Lower lobe of right lung (tissue), 2 donors: ENCODE results near the gene TM9SF4. TPM values are rescaled to one million over a fixed set of nuclear protein-coding genes. Genes with fewer than 3 reads are reported as not detected.
A peak's percentile ranks its signal among the peaks of the same experiment; 100 is the strongest.

ENCODE experiments used
- ATAC-seq, 2 donors: fragments of 200-7000 bp; cut with Tn5 transposase; one replicate each; pipeline ENCODE4 v1.9.1; 2020 to 2022; ENCODE audit warnings: mild to moderate bottlenecking in 2 of 2, moderate library complexity in 2 of 2
- DNase-seq: peaks from one replicate; pipeline ENCODE4 v3.0.0-alpha.2; 2020
- H3K27ac ChIP-seq: fragments of 200-600 bp; one replicate; pipeline ENCODE4 v1.8.0; 2022
- H3K27me3 ChIP-seq: fragments of 200-600 bp; one replicate; pipeline ENCODE4 v1.8.0; 2022; ENCODE audit warnings: low read depth
- H3K36me3 ChIP-seq: fragments of 200-600 bp; one replicate; pipeline ENCODE4 v1.8.0; 2022; ENCODE audit warnings: mild to moderate bottlenecking
- H3K4me1 ChIP-seq: fragments of 200-600 bp; one replicate; pipeline ENCODE4 v1.8.0; 2022
- H3K4me3 ChIP-seq: fragments of 200-600 bp; one replicate; pipeline ENCODE4 v1.8.0; 2022; ENCODE audit warnings: mild to moderate bottlenecking
- H3K9me3 ChIP-seq: fragments of 200-600 bp; one replicate; pipeline ENCODE4 v1.8.0; 2022
- intact Hi-C: fragments of 100-400 bp; cut with DNase I; formaldehyde crosslinking; loops from one replicate; pipeline ENCODE4 v1.11.0; 2022
- total RNA-seq: library from RNA; stranded (reverse); fragmentation: NEBNext Ultra II Directional; extraction: Animal tissue kit (Norgen Biotek cat#: 25700); gene quantifications from one replicate; pipeline ENCODE4 v1.2.1, GENCODE V29; 2021
- TF ChIP-seq, protein P1 (sequence below): fragments of 200-600 bp; IDR thresholded peaks from one replicate; pipeline ENCODE4 v1.8.0; 2022; ENCODE audit warnings: antibody characterized with exemption, mild to moderate bottlenecking
- donor health status: DM: no; HTN: yes; CAD: no; lungs with severe emphysema.

The TM9SF4 gene
- total RNA-seq, 1 donor from 2014 or later, result 49.7 TPM

DNA sequence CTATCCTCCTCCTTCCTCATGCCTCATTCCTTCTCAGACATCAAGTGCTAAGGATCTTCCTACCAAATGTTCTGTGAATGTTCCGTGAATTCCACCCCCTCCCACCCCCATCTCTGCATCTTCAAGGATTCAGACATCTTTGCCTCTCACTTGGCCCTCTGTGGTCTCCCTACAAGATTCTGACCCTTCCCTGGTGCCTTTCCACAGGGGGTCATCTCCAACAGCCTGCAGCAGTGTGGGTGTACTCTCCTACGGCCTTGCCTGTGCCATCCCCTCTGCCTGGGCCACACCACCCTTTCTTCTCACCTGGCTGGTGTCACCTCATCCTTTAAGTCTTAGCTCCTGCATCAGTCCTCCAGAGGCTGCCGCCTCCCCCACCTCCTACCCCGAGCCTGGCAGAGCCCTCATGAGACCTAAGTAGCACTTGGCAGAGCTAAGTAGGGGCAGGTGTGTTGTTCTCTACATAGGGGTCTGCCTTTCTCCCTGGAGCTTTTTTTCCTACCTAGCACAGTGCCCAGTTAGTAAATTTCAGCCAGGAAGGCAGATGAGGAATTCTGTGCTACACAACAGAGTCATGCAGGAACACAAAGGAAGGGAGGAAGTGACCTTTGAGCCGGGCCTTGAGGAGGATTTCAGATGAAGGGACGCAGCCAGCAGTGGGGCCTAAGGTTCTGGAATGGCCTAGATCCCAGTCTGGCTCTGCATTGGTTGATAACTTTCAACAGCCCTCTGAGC lies 43.1 kb downstream of the TM9SF4 start:
- Histone ChIP-seq H3K36me3 (peaks cover 70% of the 10 kb centered on the region), H3K4me3 (no peak overlapping the region), H3K27me3 (no peaks in the 10 kb centered on the region), H3K9me3 (no peaks in the 10 kb centered on the region), H3K4me1 (peaks cover 15% of the 10 kb centered on the region), H3K27ac (no peak overlapping the region)
- intact Hi-C loops, result no loop called here
- ATAC-seq (no peak), DNase-seq (no peak)
- TF ChIP-seq, protein P1, sequence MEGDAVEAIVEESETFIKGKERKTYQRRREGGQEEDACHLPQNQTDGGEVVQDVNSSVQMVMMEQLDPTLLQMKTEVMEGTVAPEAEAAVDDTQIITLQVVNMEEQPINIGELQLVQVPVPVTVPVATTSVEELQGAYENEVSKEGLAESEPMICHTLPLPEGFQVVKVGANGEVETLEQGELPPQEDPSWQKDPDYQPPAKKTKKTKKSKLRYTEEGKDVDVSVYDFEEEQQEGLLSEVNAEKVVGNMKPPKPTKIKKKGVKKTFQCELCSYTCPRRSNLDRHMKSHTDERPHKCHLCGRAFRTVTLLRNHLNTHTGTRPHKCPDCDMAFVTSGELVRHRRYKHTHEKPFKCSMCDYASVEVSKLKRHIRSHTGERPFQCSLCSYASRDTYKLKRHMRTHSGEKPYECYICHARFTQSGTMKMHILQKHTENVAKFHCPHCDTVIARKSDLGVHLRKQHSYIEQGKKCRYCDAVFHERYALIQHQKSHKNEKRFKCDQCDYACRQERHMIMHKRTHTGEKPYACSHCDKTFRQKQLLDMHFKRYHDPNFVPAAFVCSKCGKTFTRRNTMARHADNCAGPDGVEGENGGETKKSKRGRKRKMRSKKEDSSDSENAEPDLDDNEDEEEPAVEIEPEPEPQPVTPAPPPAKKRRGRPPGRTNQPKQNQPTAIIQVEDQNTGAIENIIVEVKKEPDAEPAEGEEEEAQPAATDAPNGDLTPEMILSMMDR, result no peak

DNA sequence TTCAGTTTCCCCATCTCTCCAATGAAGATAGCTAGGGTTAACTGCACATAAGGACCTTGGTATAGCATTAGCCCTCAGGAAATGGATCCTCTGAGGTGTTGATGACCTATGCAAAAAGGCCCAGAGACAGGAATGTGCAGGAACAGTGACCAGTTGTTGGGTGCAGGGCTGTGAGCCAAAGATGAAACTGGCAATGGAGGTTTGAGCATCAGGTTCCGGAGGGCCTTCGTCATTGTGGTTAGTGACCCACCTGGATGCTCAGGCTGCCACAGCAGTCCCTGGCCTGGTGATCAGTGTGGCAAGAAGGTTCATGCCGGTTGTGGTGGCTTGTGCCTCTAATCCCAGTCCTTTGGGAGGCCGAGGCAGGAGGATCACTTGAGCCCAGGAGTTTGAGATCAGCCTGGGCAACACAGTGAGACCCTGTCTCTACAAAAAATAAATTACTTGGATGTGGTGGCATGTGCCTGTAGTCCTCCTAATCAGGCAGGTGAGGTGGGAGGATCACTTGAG lies 43.7 kb downstream of the TM9SF4 start:
- ATAC-seq, result no peak
- Histone ChIP-seq H3K27me3 (no peaks in the 10 kb centered on the region), H3K9me3 (no peaks in the 10 kb centered on the region), H3K36me3 (peaks cover 70% of the 10 kb centered on the region), H3K4me1 (peaks cover 15% of the 10 kb centered on the region), H3K4me3 (no peak overlapping the region), H3K27ac (no peak overlapping the region)
- TF ChIP-seq, protein P1, result no peak
- DNase-seq, result no peak
- intact Hi-C loops, result no loop called here

DNA sequence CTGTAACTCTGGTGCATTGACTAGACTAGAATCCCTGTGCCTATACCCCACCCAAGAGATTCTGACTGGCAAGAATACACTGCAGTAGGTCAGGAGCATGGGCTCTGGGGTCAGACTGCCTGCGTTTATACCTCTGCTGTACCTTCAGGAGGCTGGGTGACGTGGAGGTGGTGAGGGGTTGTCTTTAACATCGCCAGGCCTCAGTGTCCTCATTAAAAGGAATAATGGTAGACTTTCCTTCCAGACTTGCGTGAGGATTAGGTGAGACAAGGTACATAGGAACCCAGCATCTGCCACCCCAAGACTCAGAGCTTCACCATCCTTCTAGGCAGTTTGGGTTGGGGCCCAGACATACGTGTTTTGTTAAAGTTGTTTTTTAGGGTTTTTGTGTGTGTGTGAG lies 44.3 kb downstream of the TM9SF4 start:
- no peak for ATAC-seq
- Histone ChIP-seq H3K9me3 (no peaks in the 10 kb centered on the region), H3K27me3 (no peaks in the 10 kb centered on the region), H3K27ac (no peak overlapping the region), H3K36me3 (peaks cover 71% of the 10 kb centered on the region), H3K4me1 (peaks cover 15% of the 10 kb centered on the region), H3K4me3 (no peak overlapping the region)
- TF ChIP-seq, protein P1, result no peak
- intact Hi-C loops, result no loop called here
- no peak for DNase-seq

DNA sequence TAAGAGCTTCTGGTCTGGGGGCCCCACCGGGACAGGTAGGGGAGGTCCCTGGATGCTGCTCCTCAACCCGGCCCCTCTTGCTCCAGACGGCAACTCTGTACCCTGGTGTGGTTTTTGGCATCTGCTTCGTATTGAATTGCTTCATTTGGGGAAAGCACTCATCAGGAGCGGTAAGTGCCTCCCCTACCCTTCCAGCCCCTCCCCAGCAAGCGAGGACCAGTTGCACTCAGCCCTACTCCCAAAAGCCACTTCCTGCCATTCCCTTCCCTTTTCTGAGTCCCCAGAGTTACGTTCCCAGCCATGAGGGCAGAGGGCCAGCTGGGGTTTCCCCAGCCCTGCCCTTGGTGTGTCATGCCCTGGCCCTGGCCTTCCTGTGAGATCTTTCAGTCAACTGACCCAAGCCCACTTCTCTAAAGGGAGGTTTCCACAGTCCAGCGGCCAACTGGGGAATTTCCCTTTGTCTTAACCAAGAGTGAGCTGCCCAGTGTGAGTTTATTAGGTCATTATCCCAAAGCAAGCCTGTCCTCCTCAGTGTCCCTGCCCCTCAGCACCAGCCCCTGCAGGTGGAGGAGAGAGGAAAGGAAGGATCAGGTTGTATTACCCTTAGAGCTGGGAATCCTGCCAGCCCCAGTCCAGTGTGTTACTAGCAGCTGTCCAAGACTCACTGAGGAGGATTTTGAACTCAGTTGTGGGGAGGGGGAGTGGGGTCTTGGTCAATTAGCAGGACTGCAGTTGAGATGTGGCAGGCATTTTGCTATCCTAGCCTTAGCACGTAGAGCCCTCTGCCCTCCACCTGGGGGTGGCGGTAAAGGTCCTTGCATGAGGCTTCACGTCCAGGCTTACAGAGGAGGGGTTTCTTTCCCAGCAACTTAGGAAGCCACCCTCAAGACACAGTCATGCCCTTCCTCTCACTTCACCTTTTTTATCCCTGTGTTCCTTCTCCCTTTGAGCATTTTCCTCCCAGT lies 45.8 kb downstream of the TM9SF4 start:
- no peaks in the 10 kb centered on the region for H3K9me3 ChIP-seq
- peaks cover 15% of the 10 kb centered on the region for H3K4me1 ChIP-seq
- H3K27me3 ChIP-seq, result no peaks in the 10 kb centered on the region
- DNase-seq (peak; percentile 91), ATAC-seq (peak; percentile 96 to 97)
- TF ChIP-seq, protein P1, result peak; percentile 37
- intact Hi-C loops, result no loop called here
- no peak overlapping the region for H3K4me3 ChIP-seq
- peaks cover 74% of the 10 kb centered on the region for H3K36me3 ChIP-seq
- H3K27ac ChIP-seq, result peak overlapping the region; percentile 75

DNA sequence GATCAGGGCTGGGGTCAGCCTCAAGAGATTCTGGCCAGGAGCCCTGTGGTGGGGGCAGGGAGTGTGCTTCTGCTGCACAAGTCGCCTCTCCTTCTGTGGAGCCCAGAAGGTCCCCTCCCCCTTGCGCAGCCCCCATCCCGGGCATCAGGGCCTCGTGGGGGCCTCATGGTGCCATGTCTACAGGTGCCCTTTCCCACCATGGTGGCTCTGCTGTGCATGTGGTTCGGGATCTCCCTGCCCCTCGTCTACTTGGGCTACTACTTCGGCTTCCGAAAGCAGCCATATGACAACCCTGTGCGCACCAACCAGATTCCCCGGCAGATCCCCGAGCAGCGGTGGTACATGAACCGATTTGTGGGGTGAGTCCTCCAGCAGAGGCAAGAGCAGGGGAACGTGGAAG lies 48.1 kb downstream of the TM9SF4 start:
- ATAC-seq (no peak), DNase-seq (no peak)
- peaks cover 15% of the 10 kb centered on the region for H3K4me1 ChIP-seq

More for the DNA sequence above, 48.1 kb downstream of the TM9SF4 start:
- Histone ChIP-seq H3K27me3 (no peaks in the 10 kb centered on the region), H3K36me3 (peaks cover 74% of the 10 kb centered on the region), H3K27ac (no peak overlapping the region), H3K4me3 (no peak overlapping the region), H3K9me3 (no peaks in the 10 kb centered on the region)
- intact Hi-C loops, result no loop called here
- TF ChIP-seq, protein P1, result no peak
